K562 (cell line): ENCODE results near the gene PTAR1. TPM values are rescaled to one million over a fixed set of nuclear protein-coding genes. Genes with fewer than 3 reads are reported as not detected.
A peak's percentile ranks its signal among the peaks of the same experiment; 100 is the strongest.

ENCODE experiments used
- ATAC-seq: fragments of 200-7000 bp; cut with Tn5 transposase; 3 replicates; pipeline ENCODE4 v1.9.1; 2020; ENCODE audit warnings: moderate library complexity
- BruUV-seq: library from RNA; stranded (reverse); fragments of 400-500 nt; replicated peaks from 2 replicates; lab custom pipeline; 2021; lab: Mats Ljungman, UMichigan
- CTCF ChIA-PET: fragments of 300-600 bp; formaldehyde crosslinking; extraction: SDS; loops from one replicate; lab custom pipeline; 2021; ENCODE audit warnings: low intra/inter-chr PET ratio; lab: Yijun Ruan, JAX
- POLR2A ChIA-PET: fragments of 300-600, 350-650 bp; sonication (Branson Sonifier 250); formaldehyde crosslinking; extraction: SDS; loops from one replicate; lab custom pipeline; 2021; ENCODE audit warnings: antibody characterized with exemption, inconsistent platforms; lab: Yijun Ruan, JAX
- DNase-seq, 4 experiments: peaks; one replicate each; pipeline versions ENCODE4 v3.0.0 to v3.0.0-alpha.2; 2011 to 2018; ENCODE audit warnings: low spot score in 3 of 4, mixed read lengths in 3 of 4; ENCODE audit errors: extremely low read depth in 1 of 4
- FAIRE-seq: peaks from 2 replicates; lab custom pipeline; 2011; peaks lifted over from hg19 to GRCh38; lab: Jason Lieb, UNC
- H2AFZ ChIP-seq: 2 replicates; pipeline ENCODE4 v1.6.0; 2011; ENCODE audit warnings: low read depth, low read length, control low read depth, inconsistent platforms
- H3K27ac ChIP-seq: fragments of 200-600 bp; 3 replicates; pipeline ENCODE4 v1.8.0; 2011; ENCODE audit warnings: low read depth, mild to moderate bottlenecking, control low read depth, inconsistent platforms, low read length, moderate library complexity, mixed read lengths; ENCODE audit errors: extremely low read depth
- H3K27me3 ChIP-seq, 2 experiments: fragments of 300-600 bp in 1 of 2; 2 replicates in 1 of 2; 3 replicates in 1 of 2; pipeline versions ENCODE4 v1.6.0 to v1.8.0; 2011; ENCODE audit warnings: inconsistent platforms in 2 of 2, low read length in 2 of 2, mild to moderate bottlenecking in 1 of 2, mixed read lengths in 1 of 2, moderate library complexity in 1 of 2; ENCODE audit not compliant: control insufficient read depth in 2 of 2, insufficient read depth in 2 of 2
- H3K36me3 ChIP-seq: fragments of 300-600 bp; 3 replicates; pipeline ENCODE4 v1.8.0; 2011; ENCODE audit warnings: mild to moderate bottlenecking, low read length, inconsistent platforms; ENCODE audit not compliant: control insufficient read depth, insufficient read depth
- H3K4me1 ChIP-seq, 2 experiments: fragments of 200-600 bp in 1 of 2; replicated peaks in 1 of 2; 2 replicates in 1 of 2; 3 replicates in 1 of 2; pipeline versions ENCODE4 v1.5.1 to v1.8.0; 2011; ENCODE audit warnings: inconsistent platforms in 2 of 2, low read length in 2 of 2, mild to moderate bottlenecking in 1 of 2, mixed read lengths in 1 of 2, moderate library complexity in 1 of 2; ENCODE audit not compliant: control insufficient read depth in 2 of 2, insufficient read depth in 2 of 2
- H3K4me2 ChIP-seq: 2 replicates; pipeline ENCODE4 v1.6.1; 2011; ENCODE audit warnings: low read length, control low read depth, inconsistent platforms, mixed read lengths; ENCODE audit not compliant: insufficient read depth
- H3K4me3 ChIP-seq: fragments of 200-600 bp; sonication (generic), shearing (Covaris generic); 2 replicates; pipeline ENCODE4 v1.5.1; 2016; ENCODE audit warnings: control low read depth, inconsistent platforms
- H3K79me2 ChIP-seq: fragments of 200-600 bp; 3 replicates; pipeline ENCODE4 v1.8.0; 2011; ENCODE audit warnings: low read length, inconsistent platforms; ENCODE audit not compliant: control insufficient read depth, insufficient read depth
- H3K9ac ChIP-seq, 2 experiments: 2 replicates each; pipeline versions ENCODE4 v1.6.0 to v1.6.1; 2011; ENCODE audit warnings: low read depth in 2 of 2, low read length in 2 of 2, control low read depth in 1 of 2, inconsistent platforms in 1 of 2, mild to moderate bottlenecking in 1 of 2, mixed read lengths in 1 of 2; ENCODE audit not compliant: insufficient read depth in 1 of 2
- H3K9me1 ChIP-seq: one replicate; pipeline ENCODE4 v1.6.0; 2011; ENCODE audit warnings: inconsistent platforms, mild to moderate bottlenecking, low read length, moderate library complexity; ENCODE audit not compliant: control insufficient read depth, insufficient read depth
- H3K9me3 ChIP-seq: replicated peaks from 2 replicates; pipeline ENCODE4 v1.5.1; 2011; ENCODE audit warnings: low read depth, low read length, inconsistent platforms; ENCODE audit not compliant: control insufficient read depth, insufficient read depth
- H4K20me1 ChIP-seq: replicated peaks from 2 replicates; pipeline ENCODE4 v1.6.1; 2011; ENCODE audit warnings: low read length, inconsistent platforms, mixed read lengths; ENCODE audit not compliant: control insufficient read depth, insufficient read depth
- FOXO4 ChIP-seq: fragments of 450-650 bp; formaldehyde crosslinking; IDR thresholded peaks from 2 replicates; pipeline ENCODE4 v1.4.0; 2020; ENCODE audit warnings: mild to moderate bottlenecking, moderate library complexity
- HNRNPL ChIP-seq: fragments of 200-400 bp; formaldehyde crosslinking; IDR thresholded peaks from 2 replicates; pipeline ENCODE4 v1.6.1; 2017; ENCODE audit warnings: low read depth, mild to moderate bottlenecking, low read length
- KDM1A ChIP-seq, 2 experiments: fragments of 450-650 bp; IDR thresholded peaks; 2 replicates each; pipeline ENCODE4 v1.6.1; 2016; ENCODE audit warnings: mild to moderate bottlenecking in 2 of 2
- MEF2D ChIP-seq: conservative IDR thresholded peaks from 2 replicates; pipeline ENCODE4 v1.6.1; 2016; ENCODE audit warnings: low read depth, missing genetic modification characterization, missing compliant biosample characterization
- MTA2 ChIP-seq: fragments of 450-650 bp; IDR thresholded peaks from 2 replicates; pipeline ENCODE4 v1.6.1; 2016; ENCODE audit warnings: low read depth
- NKRF ChIP-seq: fragments of 450-650 bp; IDR thresholded peaks from 2 replicates; pipeline ENCODE4 v1.6.1; 2016; ENCODE audit warnings: borderline replicate concordance
- NONO ChIP-seq, 2 experiments: fragments of 200-400 bp in 1 of 2; fragments of 450-650 bp in 1 of 2; formaldehyde crosslinking in 1 of 2; IDR thresholded peaks; 2 replicates each; pipeline ENCODE4 v1.6.1; 2017; ENCODE audit warnings: low read depth in 2 of 2, mild to moderate bottlenecking in 2 of 2, moderate library complexity in 2 of 2, low read length in 1 of 2
- RBM17 ChIP-seq: fragments of 200-400 bp; formaldehyde crosslinking; IDR thresholded peaks from 2 replicates; pipeline ENCODE4 v1.6.1; 2017; ENCODE audit warnings: low read depth, mild to moderate bottlenecking, low read length, borderline replicate concordance
- TEAD2 ChIP-seq: fragments of 450-650 bp; IDR thresholded peaks from 2 replicates; pipeline ENCODE4 v1.6.1; 2016; ENCODE audit warnings: missing genetic modification characterization, control low read depth, missing compliant biosample characterization
- ZNF134 ChIP-seq: fragments of 250-450 bp; sonication (Bioruptor Pico); conservative IDR thresholded peaks from 2 replicates; pipeline ENCODE4 v1.4.0; 2020
- ZNF316 ChIP-seq: fragments of 450-650 bp; IDR thresholded peaks from 2 replicates; pipeline ENCODE4 v1.6.1; 2016
- WGBS: fragments of 100-300 bp; shearing (Covaris generic); methylation state at CpG from one replicate; pipeline ENCODE4 v1.1.6; 2016; ENCODE audit warnings: low coverage, mixed read lengths; ENCODE audit not compliant: insufficient coverage; ENCODE audit errors: missing lambda C conversion rate; 5-methylcytosine and 5-hydroxymethylcytosine counted together
- in situ Hi-C: fragments of 300-500 bp; cut with MboI; formaldehyde crosslinking; loops from 4 replicates; pipeline ENCODE4 v1.15.0; 2018; ENCODE audit warnings: inconsistent platforms, mixed read lengths
- intact Hi-C: fragments of 100-400 bp; cut with micrococcal nuclease; formaldehyde crosslinking; loops from 2 replicates; pipeline ENCODE4 v1.14.2; 2022
- polyA plus RNA-seq, 8 experiments: library from polyadenylated mRNA; depleted of rRNA in 4 of 8; stranded (reverse) in 5 of 8; unstranded in 3 of 8; fragments of >200 nt; fragmentation: Nextera tagmentation in 2 of 8; fragmentation: Illumina TruSeq in 1 of 8; extraction: Ambion mirVana in 2 of 8; extraction: Trizol in 1 of 8; gene quantifications; 2 replicates each; pipeline versions ENCODE4 v1.2.1 to v1.2.3, GENCODE V29; 2011 to 2014; ENCODE audit warnings: inconsistent platforms in 1 of 8, missing spikeins in 1 of 8
- total RNA-seq, 7 experiments: library from RNA; depleted of rRNA in 6 of 7; stranded (reverse); fragments of >200 nt in 6 of 7; fragmentation: Illumina TruSeq in 2 of 7; extraction: Trizol in 2 of 7; gene quantifications; 2 replicates each; pipeline versions ENCODE4 v1.2.1 to v1.2.3, GENCODE V29; 2011 to 2021; ENCODE audit warnings: low replicate concordance in 1 of 7

PTAR1 gene
- total and polyA plus RNA-seq, 9 of the 15 experiments (the other 6 are each of a cell fraction or from before 2014, with no cell fraction given), result 10.1 to 48.0 (median 28.0) TPM

DNA sequence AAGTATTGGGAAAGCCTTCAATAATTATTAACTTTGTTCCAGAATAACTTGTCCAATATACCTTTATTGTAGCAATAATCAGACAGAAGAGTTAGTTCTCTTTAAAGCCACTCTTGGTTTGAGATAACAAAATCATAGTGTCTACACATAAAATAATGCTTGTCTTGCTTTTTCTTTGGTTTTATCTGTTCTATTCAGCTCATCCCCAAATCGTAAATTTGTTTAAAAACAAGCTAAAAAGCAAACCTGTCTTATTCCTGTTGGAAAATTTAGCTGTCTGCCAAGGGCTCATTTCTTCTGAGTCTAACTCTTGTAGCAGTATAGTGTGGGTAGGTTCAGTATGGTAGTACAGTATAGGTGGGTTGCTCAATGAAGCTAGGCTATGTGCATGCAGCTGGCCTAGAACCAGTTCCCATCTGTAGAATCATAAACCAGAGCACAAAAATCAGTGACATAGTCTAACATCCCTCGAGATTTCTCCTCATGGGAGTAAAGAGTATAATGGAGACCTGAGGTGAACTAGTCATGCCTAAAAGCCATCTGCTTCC is 69.7 kb downstream of the PTAR1 start:
- Histone ChIP-seq H3K9ac (no peak overlapping the region), H3K79me2 (no peaks in the 10 kb centered on the region)
- no peak for ATAC-seq
- in situ Hi-C loops (no loop called here), intact Hi-C loops (no loop called here)
- POLR2A ChIA-PET, result interaction anchor here (0.6 kb wide), 1 partner anchor 362 kb away, joined by 3 read pairs; no protein-coding TSS in a partner anchor
- TF ChIP-seq TEAD2 (tag) (no peak), FOXO4 (CRISPR knock-in tag) (no peak), KDM1A (IDR thresholded peaks at IDR 0.05) (no peak), ZNF316 (peak; percentile 23; the same call in 1 of the 2 replicates)
- TF ChIP-seq, all 486 proteins: peak for 1
- Histone ChIP-seq H3K4me2 (no peak overlapping the region), H3K27me3 (no peaks in the 10 kb centered on the region), H4K20me1 (no peaks in the 10 kb centered on the region), H3K27ac (no peak overlapping the region), H3K4me3 (no peak overlapping the region), H3K9me3 (no peaks in the 10 kb centered on the region), H2AFZ (no peak overlapping the region), H3K9me1 (no peaks in the 10 kb centered on the region), H3K36me3 (no peaks in the 10 kb centered on the region), H3K4me1 (no peaks in the 10 kb centered on the region)
- DNase-seq, result no peak
- WGBS, result 0% methylated on average over 2 of the region's 2 CpGs
- FAIRE-seq, result no peak
- BruUV-seq, result no TSS peak
- CTCF ChIA-PET, result no interaction called here

DNA sequence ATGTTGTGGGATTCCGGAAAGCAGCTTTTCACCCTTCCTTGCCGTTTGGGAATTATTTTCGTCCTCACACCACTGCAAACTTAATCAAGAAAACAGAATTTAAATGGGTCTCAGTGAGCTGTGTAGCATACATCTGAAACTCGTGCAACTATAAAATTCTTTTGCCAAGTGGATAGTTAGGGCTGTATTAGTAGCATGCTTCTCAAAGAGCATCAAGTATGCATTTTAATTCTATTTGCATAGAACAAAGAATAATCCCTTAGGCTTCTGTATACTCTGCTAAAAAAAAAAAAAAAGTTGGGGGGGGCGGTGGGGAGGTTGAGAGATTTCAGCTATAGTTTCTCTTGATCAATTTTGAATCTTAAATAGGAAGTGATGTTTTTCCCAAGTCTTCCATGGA is 75.9 kb downstream of the PTAR1 start:
- Histone ChIP-seq H3K9ac (no peak overlapping the region), H3K79me2 (no peaks in the 10 kb centered on the region), H3K9me1 (no peaks in the 10 kb centered on the region), H3K27ac (no peak overlapping the region), H3K9me3 (no peaks in the 10 kb centered on the region), H3K4me1 (no peaks in the 10 kb centered on the region), H2AFZ (no peak overlapping the region), H3K36me3 (no peaks in the 10 kb centered on the region), H3K4me3 (no peak overlapping the region), H4K20me1 (no peaks in the 10 kb centered on the region), H3K27me3 (no peaks in the 10 kb centered on the region), H3K4me2 (no peak overlapping the region)
- FAIRE-seq, result no peak
- TF ChIP-seq ZNF134 (no peak), NKRF (no peak), RBM17 (no peak), MTA2 (no peak), NONO (IDR thresholded peaks at IDR 0.05; ENCODE audit: low read depth in 2 of 2, low read length in 1 of 2) (no peak), HNRNPL (no peak), MEF2D (tag) (no peak)
- intact Hi-C loops, result no loop called here
- no TSS peak for BruUV-seq
- 3% methylated on average over 5 of the region's 5 CpGs for WGBS
- no peak for DNase-seq
- ATAC-seq, result no peak
- POLR2A ChIA-PET, result no interaction called here
- in situ Hi-C loops, result no loop called here
- CTCF ChIA-PET, result no interaction called here
